GM12872 (cell line): ENCODE data around the gene PTGES.

Source experiments
- CTCF ChIP-seq: IDR thresholded peaks from 3 replicates; pipeline ENCODE4 v1.5.1; 2011; ENCODE audit warnings: low read depth, mild to moderate bottlenecking, low read length, moderate library complexity; ENCODE audit not compliant: insufficient read depth

Gene PTGES

GRCh38 chr9:129762985-129763926 lies 10.4 kb upstream of the PTGES start:
- no peak for TF ChIP-seq CTCF

- no peak for TF ChIP-seq CTCF
Observed at GRCh38 chr9:129761901-129762369, 9.1 kb upstream of the PTGES start.

GRCh38 chr9:129761293-129761900 lies 8.6 kb upstream of the PTGES start:
- TF ChIP-seq CTCF, result no peak

GRCh38 chr9:129759804-129760502 lies 7.1 kb upstream of the PTGES start:
- no peak for TF ChIP-seq CTCF

GRCh38 chr9:129759319-129759718 lies 6.5 kb upstream of the PTGES start:
- no peak for TF ChIP-seq CTCF

- TF ChIP-seq CTCF, result no peak
Observed at GRCh38 chr9:129757045-129757444, 4.2 kb upstream of the PTGES start.

- TF ChIP-seq CTCF, result no peak
Observed at GRCh38 chr9:129756191-129756590, 3.3 kb upstream of the PTGES start.
